HK-2 (cell line): ENCODE data around the gene PITPNM3.

Experiments used
- DNase-seq: peaks from one replicate; pipeline ENCODE4 v3.0.0-alpha.2; 2018; ENCODE audit not compliant: unreplicated experiment

PITPNM3 gene

DNA sequence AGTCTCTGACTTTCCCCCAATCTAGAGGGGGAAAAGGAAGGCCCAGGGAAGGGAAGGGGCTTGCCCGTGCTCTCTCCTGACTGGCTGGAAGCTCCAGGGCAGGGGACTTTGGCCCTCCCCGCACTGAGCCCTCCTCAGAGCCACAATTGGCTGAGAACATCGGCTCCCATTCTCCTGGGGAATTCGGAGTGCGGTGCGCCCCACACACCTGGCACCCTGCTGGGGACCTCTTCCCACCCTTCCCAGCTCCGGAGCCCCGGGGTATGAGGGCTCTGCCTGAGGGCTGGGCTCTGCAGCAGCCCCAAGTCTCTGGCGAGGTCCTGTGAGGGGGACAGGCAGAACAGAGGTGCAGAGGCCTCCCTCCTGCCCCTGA lies 76.1 kb downstream of the PITPNM3 start:
- DNase-seq, result no peak

DNA sequence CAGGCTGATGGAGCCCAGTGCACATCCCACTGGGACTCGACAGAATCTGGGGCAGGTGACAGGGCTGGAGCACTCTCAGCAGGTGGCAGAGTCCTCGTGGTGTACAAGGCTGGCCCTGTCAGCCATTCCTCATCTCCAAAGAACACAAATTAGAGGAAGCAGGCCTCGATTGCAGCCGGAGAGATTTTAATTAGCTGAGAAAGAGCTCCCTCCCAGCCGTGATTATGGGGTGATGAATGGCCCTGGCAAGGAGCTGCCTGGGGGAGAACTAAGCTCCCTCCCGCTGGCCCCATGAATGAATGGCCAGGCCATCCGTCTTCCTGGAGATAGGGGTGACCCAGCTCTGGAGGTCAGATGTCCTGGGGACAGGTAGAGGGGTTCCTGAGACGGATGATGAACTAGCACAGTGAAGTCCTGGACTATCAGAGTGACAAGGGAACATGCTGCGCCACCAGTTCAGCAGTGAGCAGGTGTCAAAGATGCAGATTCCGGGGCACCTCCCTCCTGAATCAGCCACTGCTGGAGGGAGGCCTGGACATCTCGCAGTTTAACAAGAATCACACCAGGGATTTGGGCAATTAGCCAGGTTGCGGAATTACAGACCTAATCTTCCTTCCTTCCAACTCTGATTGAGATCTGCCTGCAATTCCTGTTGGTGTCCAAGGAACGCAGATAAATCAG lies 76.6 kb downstream of the PITPNM3 start:
- no peak for DNase-seq

DNA sequence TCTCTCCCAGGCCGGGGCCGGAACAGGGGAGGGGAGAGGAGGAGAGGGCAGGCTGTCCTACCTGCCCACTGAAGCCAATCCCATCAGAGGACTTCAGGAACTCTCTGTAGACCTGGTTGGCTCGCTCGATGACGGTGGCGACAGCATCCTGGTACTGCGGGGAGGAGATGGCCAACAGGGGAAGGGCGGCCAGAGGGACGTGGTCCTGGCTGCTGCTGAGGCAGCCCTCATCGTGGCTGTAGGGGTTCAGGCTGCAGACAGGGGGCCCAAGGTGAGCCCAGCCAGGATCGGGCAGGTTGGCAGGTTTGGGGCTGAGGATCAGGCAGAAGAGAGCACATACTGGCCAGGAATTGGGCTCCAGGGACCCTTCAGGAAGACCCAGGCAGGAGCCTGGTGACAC lies 77.9 kb downstream of the PITPNM3 start:
- no peak for DNase-seq

DNA sequence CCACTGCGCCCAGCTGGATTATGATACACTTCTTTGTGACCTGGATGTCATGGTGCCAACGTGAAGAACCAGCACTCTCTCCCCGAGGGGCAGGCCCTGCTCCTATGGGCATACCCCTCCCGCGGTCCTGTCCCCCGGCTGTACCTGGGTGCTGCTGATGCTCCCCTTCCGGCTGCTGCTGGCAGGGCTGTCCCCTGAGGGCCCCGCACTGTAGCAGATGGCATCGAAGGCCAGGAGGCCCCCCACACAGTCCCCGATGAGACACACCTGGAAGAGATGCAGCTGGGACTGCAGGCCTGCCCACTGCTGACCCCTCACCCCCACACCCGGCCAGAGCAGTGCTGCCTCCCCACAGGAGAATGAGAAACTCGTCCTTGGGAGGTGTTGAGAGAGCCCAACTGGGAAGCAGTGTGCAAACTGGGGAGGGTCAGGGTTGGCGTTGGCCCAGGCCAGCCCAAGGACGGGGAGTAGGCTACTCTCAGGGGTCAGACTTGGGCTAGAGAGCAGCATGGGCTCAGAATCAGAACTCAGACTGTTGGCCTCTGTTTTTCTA lies 78.4 kb downstream of the PITPNM3 start:
- DNase-seq, result no peak

DNA sequence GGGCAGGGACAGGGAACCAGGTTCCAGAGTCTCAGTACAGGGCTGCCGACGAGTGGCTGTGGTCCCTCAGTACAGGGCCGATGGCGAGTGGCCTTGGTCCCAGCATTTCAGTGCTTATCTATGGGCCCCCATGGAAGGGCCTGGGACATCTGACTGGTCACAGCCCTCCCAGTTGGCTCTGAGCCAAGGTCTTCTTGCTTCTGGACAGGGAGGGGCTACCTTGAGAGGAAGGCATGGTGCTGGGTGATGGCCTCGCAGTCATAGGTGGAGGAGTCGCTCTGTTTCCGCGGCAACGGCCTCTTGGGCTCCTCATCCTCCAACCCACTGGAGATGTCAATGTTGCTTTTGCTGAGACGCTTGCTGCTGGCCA lies 79.6 kb downstream of the PITPNM3 start:
- DNase-seq, result no peak

DNA sequence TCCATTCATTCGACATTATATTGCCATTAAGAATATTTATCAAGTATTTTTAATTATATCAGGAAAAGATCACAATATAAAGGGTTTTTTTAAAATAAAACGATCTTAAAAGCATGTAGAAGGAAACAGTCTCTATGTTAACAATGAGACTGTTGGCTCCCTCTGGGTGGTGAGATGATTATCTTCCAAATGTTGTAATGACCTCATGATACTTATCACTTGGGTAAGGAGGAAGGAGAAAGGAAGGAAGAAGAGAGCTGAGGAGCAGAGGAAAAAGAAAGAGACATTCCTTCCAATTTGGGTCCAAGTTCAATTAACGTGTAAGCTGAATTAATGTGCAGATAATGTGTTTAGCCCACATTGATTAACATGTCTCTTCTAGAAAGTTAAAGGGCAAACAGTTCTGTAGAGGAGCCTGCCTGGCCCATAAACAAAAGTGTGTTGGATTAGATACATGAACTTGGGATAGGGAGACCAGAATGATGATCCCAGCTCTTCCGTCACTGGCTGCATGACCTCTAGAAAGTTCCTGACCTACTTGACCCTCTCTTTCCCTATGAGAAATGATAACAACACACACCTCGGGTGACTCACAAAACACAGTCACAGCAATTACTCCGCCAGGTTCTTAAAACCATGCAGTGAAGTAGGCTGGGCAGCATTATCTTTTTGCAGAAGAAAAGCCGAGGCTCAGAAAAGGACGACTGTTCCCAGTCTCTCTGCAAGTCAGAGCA lies 80.1 kb downstream of the PITPNM3 start:
- DNase-seq, result no peak

DNA sequence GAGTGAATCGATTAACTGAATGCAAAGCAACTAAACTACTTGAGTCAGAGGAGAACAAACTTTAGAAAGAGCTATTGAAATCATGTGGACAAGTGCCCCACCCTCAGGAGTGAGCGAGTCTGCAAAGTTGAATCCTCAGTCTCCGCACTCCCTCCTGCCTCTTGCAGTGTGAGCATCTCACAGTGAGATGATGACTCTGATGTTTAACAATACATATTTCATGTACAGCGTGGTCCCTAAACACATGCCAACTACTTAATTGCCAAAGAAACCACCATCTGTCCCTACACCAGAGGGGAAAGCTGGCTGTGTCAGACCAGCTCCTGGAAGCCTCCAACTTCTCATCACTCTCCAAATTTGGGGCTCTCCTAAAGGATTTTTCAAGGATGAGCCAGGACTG lies 80.9 kb downstream of the PITPNM3 start:
- DNase-seq, result no peak

DNA sequence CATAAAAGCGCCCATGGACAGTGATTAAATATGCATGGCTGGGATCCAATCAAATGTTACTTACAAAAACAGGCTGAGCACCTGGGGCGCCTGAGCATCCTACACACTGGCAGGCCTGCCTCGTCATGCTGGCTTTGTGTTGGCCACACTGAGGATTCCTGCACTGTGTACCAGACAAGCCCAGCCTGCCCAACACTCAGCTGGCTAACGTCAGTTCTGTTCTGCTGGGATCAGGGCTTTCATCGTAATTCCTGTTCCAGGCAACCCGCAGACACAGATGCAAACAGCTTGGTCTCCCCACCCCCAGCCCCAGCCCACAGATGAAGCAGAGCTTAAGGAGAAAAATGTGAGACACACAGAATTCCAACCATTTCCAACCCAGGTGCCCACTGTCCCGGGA lies 81.4 kb downstream of the PITPNM3 start:
- no peak for DNase-seq

DNA sequence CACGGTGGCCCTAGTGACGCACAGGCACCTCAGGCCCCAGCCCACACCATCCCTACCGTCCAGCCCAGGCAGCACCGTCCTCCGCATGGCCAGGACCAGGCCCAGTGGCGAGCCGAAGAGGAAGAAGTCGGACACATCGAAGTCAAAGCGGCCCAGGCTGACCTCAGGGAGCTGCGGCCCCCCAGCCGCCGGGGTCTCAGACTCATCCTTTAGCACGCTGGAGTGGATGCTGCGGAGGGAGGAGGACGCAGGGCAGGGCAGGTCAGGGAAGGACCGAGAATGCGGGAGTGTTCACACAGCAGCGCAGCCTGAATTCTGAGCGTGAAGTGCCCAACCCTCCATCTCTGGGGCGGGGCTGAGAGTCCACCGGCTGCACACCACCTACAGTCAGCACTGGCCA lies 82.0 kb downstream of the PITPNM3 start:
- no peak for DNase-seq

DNA sequence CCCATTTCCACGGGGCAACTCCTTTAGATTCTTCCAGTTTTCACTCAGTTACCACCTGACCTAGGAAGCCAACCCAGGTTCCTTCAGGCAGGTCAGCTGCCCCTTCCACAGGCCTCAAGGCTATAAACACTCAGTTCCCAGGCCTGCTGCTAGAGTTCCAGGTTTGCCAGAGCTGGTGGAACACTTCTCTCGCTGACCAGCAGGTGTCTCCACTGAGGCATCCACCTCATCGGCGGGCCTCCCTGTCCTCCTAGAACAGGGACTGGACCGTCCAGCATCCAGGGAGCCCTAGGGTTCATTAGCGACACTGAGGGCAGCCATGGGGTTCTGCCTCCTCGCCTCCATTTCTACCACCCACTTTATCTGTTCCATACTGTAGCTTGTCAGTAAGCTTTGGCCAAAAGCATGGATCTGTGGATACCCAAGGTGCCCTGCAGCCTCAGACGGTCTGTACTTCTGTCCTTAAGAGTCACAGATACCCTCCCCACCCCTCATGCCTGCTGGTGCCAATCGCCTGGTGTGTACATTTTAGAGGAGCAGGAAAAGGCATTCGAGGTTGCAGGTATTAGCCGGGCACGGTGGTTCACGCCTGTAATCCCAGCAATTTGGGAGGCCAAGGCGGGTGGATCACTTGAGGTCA lies 83.1 kb downstream of the PITPNM3 start:
- DNase-seq, result peak; percentile 86

DNA sequence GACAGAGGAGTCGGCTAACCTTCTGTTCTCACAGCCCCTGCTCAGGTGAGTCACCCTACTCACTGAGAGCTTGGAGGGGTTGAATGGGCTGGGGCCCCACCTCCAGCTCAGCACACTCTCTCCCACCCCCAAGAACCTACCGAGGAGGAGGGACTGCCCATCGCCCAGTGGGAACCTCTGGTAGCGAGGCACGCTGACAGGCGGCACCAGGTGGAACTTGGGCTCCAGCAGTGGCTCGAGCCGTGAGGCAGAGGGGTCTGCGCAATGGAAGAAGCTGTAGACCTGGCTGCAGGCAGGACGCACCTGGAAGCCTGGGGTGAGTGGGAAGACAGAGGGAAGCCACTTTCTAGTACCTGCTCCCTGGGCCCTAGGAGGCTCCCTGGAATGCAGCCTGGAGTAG lies 83.8 kb downstream of the PITPNM3 start:
- no peak for DNase-seq

DNA sequence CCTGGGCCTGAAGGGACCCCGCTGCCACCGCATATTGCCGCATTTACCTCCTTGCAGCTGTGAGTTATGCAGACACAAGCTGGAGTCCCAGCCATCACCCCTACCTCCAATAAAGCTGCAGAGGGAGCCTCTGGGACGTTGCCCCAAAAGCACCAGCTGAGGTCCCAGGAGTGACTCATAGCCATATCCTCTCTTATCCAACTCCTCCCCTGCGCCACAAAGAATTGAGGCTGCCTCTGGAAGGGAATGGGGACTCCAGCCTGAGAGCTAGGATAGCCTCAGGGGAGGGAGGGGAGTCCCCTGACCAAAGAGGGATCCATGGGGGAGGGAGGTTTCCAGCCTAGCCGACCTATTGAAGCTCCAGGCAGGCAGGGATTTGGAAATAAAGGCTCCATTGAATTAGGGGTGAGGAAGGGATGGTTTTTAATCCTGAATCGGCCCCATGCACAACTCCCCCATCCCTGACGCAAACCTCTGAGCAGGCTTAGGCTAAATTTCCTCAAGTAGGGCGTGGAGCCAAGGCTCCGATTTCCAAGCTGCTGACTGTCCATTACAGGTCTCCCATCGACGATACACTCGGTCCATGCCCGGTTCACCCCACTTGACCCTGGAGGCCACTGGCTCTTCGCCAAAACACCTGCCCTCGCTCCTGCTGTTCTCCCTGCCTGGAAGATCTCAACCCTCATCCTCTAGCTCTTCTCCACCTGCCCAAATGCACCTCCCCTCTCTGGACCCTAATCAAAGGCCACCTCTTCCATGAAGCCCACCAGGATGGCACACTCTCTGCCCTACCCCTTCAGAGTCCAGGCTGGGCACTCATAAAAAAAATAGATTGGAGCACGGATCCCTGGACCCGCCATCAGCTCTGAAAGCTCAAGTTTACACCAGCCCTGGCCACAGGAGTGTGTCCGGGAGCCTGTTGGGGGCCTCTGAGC lies 84.6 kb downstream of the PITPNM3 start:
- DNase-seq, result peak; percentile 57

DNA sequence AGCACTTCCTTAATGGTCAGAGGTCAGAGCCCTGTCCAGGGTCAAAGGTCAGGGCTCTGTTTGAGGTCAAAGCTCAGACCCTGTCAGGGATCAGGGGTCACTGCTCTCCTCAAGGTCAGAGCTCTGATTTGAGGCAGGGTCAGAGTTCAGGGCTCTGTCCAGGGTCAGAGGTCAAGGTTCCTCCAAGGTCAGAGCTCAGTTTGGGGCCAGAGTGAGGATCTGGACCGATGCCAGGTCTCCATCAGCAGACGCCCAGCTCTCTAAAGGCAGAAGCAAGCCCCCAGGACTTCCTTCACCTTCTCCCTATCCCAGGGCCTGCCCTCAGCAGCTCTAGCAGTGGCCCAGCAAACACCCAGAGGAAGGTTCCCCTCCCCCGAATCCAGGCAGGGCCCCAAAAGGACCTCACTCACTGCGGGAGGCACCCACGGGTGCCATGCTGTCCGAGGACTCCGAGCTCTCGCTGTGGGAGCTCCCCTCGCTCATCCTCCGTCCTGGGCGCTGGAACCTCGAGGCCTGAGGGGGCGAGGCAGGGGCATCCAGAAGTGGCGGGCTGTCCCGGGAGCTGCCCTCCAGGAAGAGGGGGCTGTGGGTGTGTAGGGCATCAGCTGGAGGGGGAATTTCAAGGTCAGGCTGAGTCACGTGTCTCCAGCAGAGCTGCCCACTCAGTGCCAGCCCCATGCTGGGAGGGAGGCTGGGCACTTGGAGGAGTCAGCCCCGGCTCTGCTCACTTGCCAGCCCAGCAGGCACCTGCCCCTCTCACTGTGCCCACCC lies 85.4 kb downstream of the PITPNM3 start:
- DNase-seq, result no peak

DNA sequence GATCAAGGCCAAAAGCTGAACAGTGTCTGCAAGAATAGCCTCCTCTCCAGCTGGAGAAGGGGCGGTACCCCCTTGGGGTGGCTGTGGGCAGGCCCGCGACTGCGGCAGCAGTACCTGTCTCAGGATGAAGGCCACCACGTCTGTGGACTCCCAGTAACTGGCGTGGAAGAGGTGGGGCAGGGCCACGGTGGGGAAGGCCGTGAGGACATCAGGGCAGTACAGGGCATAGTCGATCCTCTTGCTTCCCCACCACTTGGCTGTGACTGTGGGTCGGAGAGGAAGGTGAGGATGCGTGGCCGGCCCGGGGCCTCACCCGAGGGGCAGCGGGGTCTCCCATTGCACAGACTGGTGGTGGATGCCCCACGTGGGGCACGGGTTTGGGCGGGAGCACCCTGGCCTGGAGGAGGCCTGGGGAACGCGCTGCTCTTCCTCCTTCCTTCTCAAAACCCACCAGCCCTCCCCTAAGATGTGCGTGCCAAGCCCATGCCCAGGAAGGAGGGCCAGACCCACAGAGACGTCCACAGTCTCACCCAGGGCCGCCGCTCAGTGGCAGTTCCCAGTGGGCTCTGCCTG lies 86.1 kb downstream of the PITPNM3 start:
- DNase-seq, result no peak

DNA sequence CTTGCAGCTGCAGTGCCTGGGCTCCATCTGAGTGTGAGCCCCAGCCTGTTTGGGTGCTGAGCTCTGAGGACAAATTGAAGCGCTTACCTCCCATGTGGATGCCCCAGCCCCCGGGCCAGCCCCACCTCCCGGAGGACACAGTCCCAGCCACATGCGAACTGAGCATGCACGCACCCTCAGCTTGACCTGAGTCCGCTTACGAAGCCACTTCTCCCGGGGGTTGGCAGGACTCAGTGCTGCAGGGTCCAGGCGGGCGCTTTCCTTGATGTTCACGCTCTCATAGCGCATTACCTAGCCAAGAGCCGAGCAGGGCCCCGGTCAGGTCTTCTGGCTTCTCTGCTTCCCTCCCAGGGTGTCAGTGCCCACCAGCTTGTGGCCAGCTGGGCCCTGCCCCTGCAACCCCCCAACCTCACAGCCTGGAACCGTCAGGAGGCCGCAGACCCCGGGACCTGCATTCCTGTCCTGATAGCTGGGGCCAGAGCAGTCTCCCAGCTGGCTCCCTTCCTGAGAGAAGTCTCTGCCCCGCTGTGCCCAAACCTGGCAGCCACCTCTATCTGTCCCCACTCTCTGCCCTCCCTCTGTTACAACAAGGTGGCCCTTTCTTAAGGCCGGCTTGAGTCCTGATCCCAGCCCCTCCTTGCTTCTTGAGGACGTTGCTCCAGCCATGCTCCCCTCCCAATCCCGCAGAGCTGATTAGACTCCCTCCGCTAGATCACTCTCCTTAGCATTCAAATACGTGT lies 88.1 kb downstream of the PITPNM3 start:
- DNase-seq, result no peak

DNA sequence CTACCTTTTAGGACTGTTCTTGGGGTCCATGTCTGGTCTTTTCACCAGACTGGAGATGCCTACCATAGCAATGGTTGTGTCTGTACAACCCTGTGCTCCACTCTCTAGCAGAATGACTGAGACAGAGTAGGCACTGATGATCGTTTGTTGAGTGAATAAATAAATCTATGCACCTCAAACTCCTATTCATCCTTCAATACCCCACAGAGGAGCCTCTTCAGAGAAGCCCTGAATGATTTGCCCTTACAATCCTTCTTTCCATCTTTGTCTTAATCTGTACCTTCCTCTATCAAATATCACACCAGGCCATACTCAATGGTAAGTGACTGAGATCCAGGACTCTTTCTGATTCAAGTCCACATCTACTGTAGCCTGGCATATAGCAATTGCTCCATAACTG lies 88.8 kb downstream of the PITPNM3 start:
- DNase-seq, result no peak

DNA sequence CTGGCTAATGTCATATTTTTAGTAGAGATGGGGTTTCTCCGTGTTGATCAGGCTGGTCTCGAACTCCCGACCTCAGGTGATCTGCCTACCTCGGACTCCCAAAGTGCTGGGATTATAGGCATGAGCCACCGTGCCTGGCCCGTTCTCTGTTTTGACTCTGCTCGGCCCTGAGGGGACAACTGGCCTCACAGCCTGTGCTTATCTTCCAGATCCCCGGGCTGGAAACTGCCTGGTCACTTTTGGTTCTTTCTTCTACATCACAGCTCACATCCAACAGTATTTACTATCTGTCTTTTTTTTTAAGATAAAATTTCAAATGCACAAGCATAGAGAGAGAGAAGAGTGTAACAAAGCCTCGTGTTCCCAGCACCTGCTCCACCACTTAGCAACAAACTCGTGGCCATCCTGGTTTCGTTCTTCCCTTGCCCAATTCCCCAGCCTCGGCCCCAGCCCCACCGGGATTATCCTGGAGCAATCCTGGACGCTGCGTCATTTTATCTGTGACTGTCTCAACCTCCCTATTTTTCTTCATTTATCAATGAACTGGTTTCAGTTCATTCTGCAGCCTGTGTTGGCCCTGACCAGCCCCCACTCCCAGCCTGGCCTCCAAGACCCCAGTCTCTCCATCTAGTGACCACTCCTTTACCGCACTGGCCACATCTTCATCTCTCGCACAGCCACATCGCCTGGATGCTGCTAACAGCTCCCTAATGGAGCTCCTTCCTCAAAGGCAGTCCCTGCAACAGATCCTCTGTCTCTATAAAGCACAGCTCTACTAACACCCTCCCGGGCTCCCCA lies 91.0 kb downstream of the PITPNM3 start:
- DNase-seq, result no peak

DNA sequence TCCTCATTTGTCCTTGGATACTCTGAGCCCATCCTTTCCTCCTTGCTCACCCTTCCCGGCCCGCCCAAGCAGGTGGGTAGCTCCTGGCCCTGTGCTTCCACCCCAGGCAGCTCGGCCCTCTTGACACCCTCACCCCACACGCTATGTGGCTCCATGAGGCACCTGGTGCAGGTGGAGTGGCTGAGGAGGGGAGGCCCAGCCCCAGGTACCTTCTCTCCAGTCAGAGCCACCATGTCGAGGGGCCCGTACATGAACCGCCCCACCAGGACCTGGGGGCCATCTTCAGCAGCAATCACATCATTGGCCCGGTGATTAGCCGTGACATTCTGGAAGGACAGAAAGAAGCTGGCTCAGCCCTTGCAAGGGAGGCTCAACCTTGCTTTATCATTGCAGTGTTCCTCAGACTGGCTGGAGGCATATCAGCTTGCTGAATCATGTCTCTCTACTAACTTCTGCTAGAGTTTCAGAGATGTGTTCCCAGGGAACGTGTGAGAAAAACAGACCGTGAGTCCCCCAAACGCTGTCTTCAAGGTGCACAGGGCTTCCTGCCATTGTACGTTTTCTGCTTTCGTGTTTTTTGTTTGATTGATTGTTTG lies 91.8 kb downstream of the PITPNM3 start:
- no peak for DNase-seq
